A673 (cell line): ENCODE data around the gene EPN1.

Experiments used
- EZH2 ChIP-seq: fragments of 200-600 bp; sonication (generic); IDR thresholded peaks from 2 replicates; pipeline ENCODE4 v1.6.1; 2017; ENCODE audit warnings: borderline replicate concordance, low read depth, mild to moderate bottlenecking, mixed read lengths, antibody characterized with exemption, low read length; ENCODE audit not compliant: poor library complexity, severe bottlenecking
- TF ChIP-seq, protein P1 (sequence below): fragments of 300-800, 200-600 bp; sonication (generic); conservative IDR thresholded peaks from 2 replicates; pipeline ENCODE4 v1.5.1; 2017; ENCODE audit warnings: low read depth, mild to moderate bottlenecking, antibody characterized with exemption, low read length, moderate library complexity, mixed read lengths

DNA sequence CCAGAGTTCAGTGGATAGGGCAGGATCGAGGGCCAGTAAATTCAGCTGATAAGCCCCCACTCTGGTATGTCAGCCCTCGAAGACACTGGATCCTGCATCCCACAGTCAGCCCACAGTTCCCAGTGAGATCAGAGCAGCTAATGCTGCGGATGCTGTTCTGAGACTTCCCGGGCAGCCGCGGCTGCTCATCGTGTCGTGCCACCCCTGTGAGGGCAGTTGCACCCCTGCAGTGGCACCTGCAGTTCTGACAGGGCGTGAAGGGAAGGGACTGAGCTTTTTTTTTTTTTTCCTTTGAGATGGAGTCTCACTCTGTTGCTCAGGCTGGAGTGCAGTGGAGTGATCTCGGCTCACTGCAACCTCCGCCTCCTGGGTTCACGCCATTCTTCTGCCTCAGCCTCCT is 7.5 kb upstream of the EPN1 start:
- TF ChIP-seq, protein P1, sequence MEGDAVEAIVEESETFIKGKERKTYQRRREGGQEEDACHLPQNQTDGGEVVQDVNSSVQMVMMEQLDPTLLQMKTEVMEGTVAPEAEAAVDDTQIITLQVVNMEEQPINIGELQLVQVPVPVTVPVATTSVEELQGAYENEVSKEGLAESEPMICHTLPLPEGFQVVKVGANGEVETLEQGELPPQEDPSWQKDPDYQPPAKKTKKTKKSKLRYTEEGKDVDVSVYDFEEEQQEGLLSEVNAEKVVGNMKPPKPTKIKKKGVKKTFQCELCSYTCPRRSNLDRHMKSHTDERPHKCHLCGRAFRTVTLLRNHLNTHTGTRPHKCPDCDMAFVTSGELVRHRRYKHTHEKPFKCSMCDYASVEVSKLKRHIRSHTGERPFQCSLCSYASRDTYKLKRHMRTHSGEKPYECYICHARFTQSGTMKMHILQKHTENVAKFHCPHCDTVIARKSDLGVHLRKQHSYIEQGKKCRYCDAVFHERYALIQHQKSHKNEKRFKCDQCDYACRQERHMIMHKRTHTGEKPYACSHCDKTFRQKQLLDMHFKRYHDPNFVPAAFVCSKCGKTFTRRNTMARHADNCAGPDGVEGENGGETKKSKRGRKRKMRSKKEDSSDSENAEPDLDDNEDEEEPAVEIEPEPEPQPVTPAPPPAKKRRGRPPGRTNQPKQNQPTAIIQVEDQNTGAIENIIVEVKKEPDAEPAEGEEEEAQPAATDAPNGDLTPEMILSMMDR: no peak
- TF ChIP-seq EZH2: no peak
